GM18507 (cell line): Measurements from ENCODE around the gene CPM.
A peak's percentile ranks its signal among the peaks of the same experiment; 100 is the strongest.

Source experiments
- DNase-seq: peaks from one replicate; pipeline ENCODE4 v3.0.0; 2011; ENCODE audit warnings: low read depth; ENCODE audit not compliant: insufficient read length; ENCODE audit errors: extremely low spot score
- FAIRE-seq: peaks from 2 replicates; lab custom pipeline; 2011; peaks lifted over from hg19 to GRCh38; lab: Jason Lieb, UNC

Gene CPM

DNA sequence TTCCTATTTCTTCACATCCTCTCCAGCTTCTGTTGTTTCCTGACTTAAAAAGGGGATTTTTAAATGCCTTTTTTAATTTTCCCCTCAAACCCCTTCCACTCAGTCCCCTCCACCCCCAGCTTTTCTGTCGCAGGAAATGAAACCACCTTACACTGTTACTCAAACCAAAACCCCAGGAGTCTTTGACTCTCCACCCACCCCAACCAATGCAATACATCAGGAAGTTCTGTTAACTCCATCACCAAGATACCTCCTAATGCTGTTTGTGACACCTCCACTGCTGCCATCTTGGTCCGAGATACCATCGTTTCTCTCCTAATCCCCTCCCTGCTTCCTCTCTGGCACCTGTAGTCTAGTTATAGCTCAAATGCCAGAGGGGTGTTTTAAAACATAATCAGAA is 25.4 kb upstream of the CPM start:
- DNase-seq, result peak; percentile 14
- FAIRE-seq, result peak; percentile 82

DNA sequence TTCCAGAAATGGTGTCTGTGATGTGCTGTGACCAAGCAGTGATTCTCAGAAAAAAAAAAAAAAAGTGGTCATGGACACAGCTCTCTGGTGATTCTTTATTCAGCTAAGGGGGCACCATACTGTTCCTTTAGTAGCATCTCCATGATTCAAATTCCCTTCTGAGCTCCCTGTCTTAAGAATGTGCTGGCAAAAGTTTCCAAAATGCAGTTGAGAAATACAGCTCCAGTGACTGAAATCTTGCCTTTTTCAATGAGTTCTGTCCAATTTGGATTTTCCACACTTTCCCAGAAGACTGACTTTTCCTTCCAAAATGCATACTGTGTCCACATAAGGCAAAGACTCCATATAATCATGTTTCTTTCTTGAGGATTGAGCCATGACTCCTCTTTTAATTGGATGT is 24.3 kb upstream of the CPM start:
- DNase-seq (no peak), FAIRE-seq (no peak)

DNA sequence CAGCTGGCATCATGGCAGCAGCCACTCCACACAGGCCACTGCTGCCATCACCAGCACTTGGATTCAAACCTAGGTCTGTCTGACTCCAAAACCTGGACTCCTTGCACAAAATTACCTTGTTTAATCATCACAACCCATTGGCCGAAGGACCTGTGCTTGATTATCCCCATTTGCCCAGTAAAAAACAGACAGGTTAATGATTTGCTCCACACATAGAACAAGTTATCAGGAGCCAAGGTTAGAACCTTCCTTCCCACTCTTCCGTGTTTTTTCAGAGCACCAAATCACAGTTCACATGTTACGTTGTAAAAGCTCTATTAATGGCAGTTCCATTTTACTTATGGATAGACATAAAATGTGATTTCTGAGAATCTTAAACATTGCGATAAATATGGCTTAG is 23.5 kb upstream of the CPM start:
- FAIRE-seq (no peak), DNase-seq (no peak)

DNA sequence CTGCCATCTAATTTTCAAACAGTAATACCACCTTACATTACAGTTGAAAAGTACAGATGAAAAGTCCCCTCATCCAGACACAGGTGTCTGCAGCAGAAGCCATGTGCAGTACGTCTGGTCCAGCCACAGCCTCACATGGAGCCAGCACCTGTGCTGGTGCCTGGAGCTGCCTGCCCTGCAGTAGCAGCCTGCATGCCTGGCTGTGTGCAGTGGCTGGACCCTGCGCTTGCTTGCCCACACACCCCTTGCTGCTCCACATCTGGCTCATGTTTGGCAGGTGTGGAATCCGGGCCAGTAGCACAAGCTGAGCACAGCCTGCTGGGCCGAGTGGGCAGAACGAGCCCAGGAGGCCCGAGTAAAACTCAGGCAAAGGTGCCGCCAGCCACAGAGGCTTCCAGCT is 21.8 kb upstream of the CPM start:
- no peak for FAIRE-seq

DNA sequence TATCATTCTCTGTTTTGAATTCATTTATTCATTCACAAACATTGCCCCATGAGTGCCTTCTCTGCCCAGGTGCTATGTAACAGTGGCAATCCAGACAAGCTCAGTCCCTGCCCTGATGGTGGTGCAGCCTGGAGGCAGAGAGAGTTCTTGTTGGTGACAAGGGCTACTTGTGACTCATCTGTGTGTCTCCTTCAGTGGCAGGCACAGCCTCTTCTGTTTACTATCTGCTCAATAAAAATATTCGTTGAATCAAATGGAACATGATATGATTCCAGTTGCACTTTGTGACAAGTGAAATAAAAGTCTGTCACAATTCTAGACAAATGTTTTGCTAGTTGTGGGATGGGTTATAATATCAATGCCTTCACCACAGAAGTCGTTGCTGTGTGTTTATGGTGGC is 20.6 kb upstream of the CPM start:
- DNase-seq (no peak), FAIRE-seq (no peak)

More for the DNA sequence above, 21.8 kb upstream of the CPM start:
- no peak for DNase-seq

GRCh38 chr12:68951652-68952051 is 18.7 kb upstream of the CPM start:
- FAIRE-seq (no peak), DNase-seq (no peak)

GRCh38 chr12:68950511-68950910 is 17.5 kb upstream of the CPM start:
- DNase-seq (no peak), FAIRE-seq (no peak)

DNA sequence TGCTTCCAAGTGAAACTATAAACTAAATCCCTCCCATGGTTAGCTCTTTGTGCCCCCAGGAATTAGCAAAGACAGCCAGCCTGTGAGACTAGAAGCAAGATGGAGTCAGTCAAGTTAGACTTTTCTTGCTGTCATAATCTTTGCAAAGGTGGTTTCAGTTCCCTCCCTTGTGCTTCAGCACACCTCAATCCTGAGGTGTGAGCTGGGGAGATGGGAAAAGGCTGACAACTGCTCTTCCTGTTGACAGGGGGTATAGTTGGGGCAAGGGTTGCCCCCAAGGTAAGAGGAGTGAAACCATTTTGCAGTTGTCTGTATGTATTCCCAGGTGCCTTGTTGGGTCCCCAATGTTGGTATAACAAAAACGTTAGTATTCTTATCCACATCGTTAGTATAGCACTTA is 12.3 kb upstream of the CPM start:
- no peak for FAIRE-seq

GRCh38 chr12:68944296-68945076 is 11.5 kb upstream of the CPM start:
- FAIRE-seq (no peak), DNase-seq (no peak)

More for the DNA sequence above, 12.3 kb upstream of the CPM start:
- DNase-seq, result no peak

- FAIRE-seq (no peak), DNase-seq (no peak)
These were observed 10.9 kb upstream of the CPM start for GRCh38 chr12:68943848-68944247.

DNA sequence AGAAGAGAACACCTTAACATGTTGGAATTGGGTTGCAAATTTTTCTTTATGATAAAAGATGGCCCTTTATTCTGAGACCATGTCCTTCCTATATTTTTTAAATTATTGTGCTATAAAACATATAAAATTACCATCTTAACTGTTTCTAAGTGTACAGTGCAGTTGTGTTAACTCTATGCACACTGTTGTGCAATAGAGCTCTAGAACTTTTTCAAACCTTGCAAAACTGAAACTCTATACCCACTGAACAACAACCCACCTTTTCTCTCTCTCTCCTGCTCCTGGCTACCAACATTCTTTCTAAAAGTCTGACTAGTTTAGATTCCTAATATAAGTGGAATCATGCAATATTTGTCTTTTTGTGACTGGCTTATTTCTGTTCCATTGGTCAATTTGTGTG is 7.8 kb upstream of the CPM start:
- DNase-seq (no peak), FAIRE-seq (no peak)

DNA sequence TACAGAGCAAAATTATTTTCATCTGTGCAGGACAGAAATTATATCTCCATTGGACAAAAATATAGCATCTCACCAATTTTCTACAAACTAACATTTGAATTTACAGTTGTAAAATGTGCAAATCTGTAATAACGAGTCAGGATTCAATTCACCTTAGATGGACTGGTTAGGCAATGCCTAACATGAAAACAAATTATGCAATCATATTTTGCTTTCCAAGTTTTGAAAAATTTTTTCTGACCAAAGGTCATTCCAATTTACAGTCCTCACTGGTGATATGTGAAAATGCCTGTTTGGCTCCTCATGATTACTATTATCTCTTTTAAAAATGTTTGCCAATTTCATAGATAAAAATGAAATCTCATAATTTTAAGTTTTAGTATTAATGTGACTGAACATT is 6.5 kb upstream of the CPM start:
- DNase-seq (no peak), FAIRE-seq (no peak)

GRCh38 chr12:68934392-68934791 is 1.4 kb upstream of the CPM start:
- FAIRE-seq, result no peak
- DNase-seq, result no peak

DNA sequence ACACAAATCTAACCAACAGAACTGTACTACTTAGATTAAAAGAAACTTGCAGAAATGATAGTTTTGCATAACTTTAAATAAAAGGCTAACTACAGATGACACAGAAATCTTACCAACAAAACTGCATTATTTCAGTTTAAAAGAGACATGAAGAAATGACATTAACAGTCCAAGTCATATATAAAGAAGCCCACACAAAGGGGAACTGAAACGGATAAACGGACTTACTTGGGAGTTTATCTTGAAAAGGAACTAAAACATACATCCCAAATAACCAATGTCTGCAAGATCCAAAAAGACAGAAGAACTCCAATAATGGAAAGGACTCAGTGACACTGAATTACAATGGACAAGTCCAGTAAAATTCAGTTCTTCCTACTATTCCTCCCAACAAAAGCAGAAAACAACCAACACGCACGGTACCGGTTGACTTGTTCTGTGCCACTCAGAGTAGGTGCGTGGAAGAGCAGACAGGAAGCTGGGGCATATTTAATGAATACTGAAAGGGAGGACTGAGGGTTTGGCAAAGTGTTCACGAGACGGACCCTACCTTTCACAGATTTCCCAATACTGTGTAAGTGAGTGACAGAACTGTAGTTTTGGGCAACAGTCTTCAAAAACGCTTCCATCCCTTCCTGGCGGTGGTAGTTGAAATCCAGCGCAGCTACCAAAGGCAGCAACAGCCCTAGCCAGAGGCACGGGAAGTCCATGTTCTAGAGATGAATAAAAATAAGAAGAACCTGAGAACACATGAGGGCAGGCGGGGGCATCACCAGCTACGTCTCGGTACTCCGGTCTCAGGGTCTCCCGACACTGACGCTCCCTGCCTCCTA is 627 bp downstream of the CPM start:
- DNase-seq, result no peak
- no peak for FAIRE-seq

- no peak for DNase-seq
- FAIRE-seq, result no peak
These were observed 2.8 kb downstream of the CPM start for GRCh38 chr12:68930178-68930577.

DNA sequence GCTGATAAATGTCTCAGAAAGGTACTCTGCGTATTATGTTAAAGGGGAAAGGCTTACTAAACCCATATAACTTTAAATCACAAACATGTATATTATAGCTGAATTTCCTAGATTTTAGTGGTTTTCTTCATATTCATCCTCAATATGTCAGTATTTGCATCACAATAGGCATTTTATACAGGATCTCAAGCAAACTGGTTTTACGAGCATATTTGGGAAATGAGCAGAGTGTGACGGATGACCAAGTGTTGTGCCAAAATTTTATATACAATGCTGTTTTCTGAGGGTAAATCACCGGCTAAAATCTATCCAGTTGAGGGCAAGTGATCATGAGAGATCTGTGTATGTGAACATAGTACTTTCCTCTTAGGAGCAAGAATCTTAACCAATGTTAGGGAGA is 8.4 kb downstream of the CPM start:
- DNase-seq (no peak), FAIRE-seq (no peak)

GRCh38 chr12:68919581-68920239 is 13.3 kb downstream of the CPM start:
- no peak for DNase-seq
- FAIRE-seq, result no peak

GRCh38 chr12:68918960-68919359 is 14.0 kb downstream of the CPM start:
- DNase-seq (no peak), FAIRE-seq (no peak)

DNA sequence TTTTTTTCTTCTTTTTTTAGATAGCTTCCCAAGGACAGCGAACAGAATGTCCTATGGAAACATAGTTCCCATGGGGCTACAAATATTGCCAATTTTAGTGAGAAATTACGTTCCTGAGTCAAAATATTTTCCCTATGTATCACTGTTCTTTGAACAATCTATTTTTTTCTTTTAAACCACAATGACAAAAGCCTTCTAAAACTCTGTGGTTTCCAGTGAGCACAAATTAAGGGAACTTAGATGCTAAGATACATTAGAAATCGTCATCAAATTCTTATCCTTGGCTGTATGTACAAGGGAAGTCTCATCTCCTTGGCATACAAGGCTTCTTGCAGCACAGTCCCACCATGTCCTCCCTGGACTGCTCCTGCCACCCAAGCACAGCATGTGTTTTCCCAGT is 17.9 kb downstream of the CPM start:
- DNase-seq (no peak), FAIRE-seq (no peak)

- no peak for DNase-seq
- FAIRE-seq, result no peak
These were observed 19.3 kb downstream of the CPM start for GRCh38 chr12:68913682-68914081.
